Smooth muscle cell (in vitro differentiated cells): ENCODE data around the gene METTL21A. TPM values are rescaled to one million over a fixed set of nuclear protein-coding genes. Genes with fewer than 3 reads are reported as not detected.

ENCODE experiments used
- DNase-seq: peaks from one replicate; lab custom pipeline; 2025; ENCODE audit not compliant: unreplicated experiment; lab: John Stamatoyannopoulos, UW
- H2AFZ ChIP-seq: fragments of 200-600 bp; sonication (generic); 2 replicates; pipeline ENCODE4 v1.6.0; 2016; ENCODE audit warnings: antibody characterized with exemption, low read depth, mild to moderate bottlenecking
- H3F3A ChIP-seq: fragments of 200-600 bp; sonication (generic); 2 replicates; pipeline ENCODE4 v1.6.0; 2017; ENCODE audit warnings: antibody characterized with exemption, low read depth
- H3K27ac ChIP-seq: fragments of 200-600 bp; sonication (generic); 2 replicates; pipeline ENCODE4 v1.5.1; 2016; ENCODE audit warnings: low read depth, mild to moderate bottlenecking
- H3K27me3 ChIP-seq: fragments of 200-600 bp; sonication (generic); 2 replicates; pipeline ENCODE4 v1.6.1; 2016; ENCODE audit warnings: low read depth, mild to moderate bottlenecking
- H3K36me3 ChIP-seq: fragments of 200-600 bp; sonication (generic); 2 replicates; pipeline ENCODE4 v1.5.1; 2016; ENCODE audit warnings: low read depth
- H3K4me1 ChIP-seq: fragments of 200-600 bp; sonication (generic); 2 replicates; pipeline ENCODE4 v1.5.1; 2016; ENCODE audit warnings: low read depth
- H3K4me2 ChIP-seq: fragments of 200-600 bp; sonication (generic); 2 replicates; pipeline ENCODE4 v1.6.0; 2016; ENCODE audit warnings: mild to moderate bottlenecking
- H3K4me3 ChIP-seq: fragments of 200-600 bp; sonication (generic); 2 replicates; pipeline ENCODE4 v1.5.1; 2016; ENCODE audit warnings: mild to moderate bottlenecking
- H3K79me2 ChIP-seq: fragments of 200-600 bp; sonication (generic); 2 replicates; pipeline ENCODE4 v1.6.0; 2016; ENCODE audit warnings: low read depth, mild to moderate bottlenecking
- H3K9ac ChIP-seq: fragments of 200-600 bp; sonication (generic); 2 replicates; pipeline ENCODE4 v1.6.0; 2016; ENCODE audit warnings: low read depth
- H3K9me3 ChIP-seq: fragments of 200-600 bp; sonication (generic); replicated peaks from 2 replicates; pipeline ENCODE4 v1.5.1; 2016; ENCODE audit warnings: low read depth
- H4K20me1 ChIP-seq: fragments of 200-600 bp; sonication (generic); 2 replicates; pipeline ENCODE4 v1.6.0; 2016; ENCODE audit warnings: low read depth
- CTCF ChIP-seq: fragments of 200-600 bp; sonication (generic); IDR thresholded peaks from 2 replicates; pipeline ENCODE4 v1.5.1; 2017; ENCODE audit warnings: borderline replicate concordance, mild to moderate bottlenecking, antibody characterized with exemption; ENCODE audit not compliant: insufficient read depth, poor library complexity, severe bottlenecking
- WGBS: methylation state at CpG from one replicate; pipeline ENCODE4 v1.1.7; 2016; ENCODE audit warnings: low lambda C conversion rate; 5-methylcytosine and 5-hydroxymethylcytosine counted together
- polyA plus RNA-seq: library from polyadenylated mRNA; unstranded; fragments of >200 nt; fragmentation: Nextera tagmentation; extraction: Ambion mirVana; gene quantifications from 2 replicates; pipeline ENCODE4 v1.2.1, GENCODE V29; 2016
- total RNA-seq: library from RNA; depleted of rRNA; stranded (reverse); fragments of >200 nt; gene quantifications from 2 replicates; pipeline ENCODE4 v1.2.3, GENCODE V29; 2014

The METTL21A gene
- total and polyA plus RNA-seq, 2 experiments from 2014 or later = 13.0 to 19.6 TPM

- no peak overlapping the region for H3K9ac ChIP-seq
- TF ChIP-seq CTCF = no peak
Measured at GRCh38 chr2:207606829-207607228, 18.4 kb downstream of the METTL21A start.

GRCh38 chr2:207606399-207606798 lies 18.8 kb downstream of the METTL21A start:
- H4K20me1 ChIP-seq = no peaks in the 10 kb centered on the region
- H3K4me1 ChIP-seq = no peaks in the 10 kb centered on the region
- no peak overlapping the region for H3K9ac ChIP-seq
- no peak overlapping the region for H2AFZ ChIP-seq
- no peaks in the 10 kb centered on the region for H3K9me3 ChIP-seq
- no peak overlapping the region for H3K4me3 ChIP-seq
- no peak for TF ChIP-seq CTCF
- 94% methylated on average over 7 of the region's 7 CpGs for WGBS
- H3K4me2 ChIP-seq = no peak overlapping the region
- DNase-seq = no peak
- no peak overlapping the region for H3K27ac ChIP-seq
- H3K27me3 ChIP-seq = no peaks in the 10 kb centered on the region
- H3K36me3 ChIP-seq = no peaks in the 10 kb centered on the region
- H3F3A ChIP-seq = peaks cover 3% of the 10 kb centered on the region
- H3K79me2 ChIP-seq = no peaks in the 10 kb centered on the region

More at GRCh38 chr2:207606829-207607228, 18.4 kb downstream of the METTL21A start:
- Histone ChIP-seq H4K20me1 (no peaks in the 10 kb centered on the region), H3K4me3 (no peak overlapping the region), H3K9me3 (no peaks in the 10 kb centered on the region), H3F3A (peaks cover 3% of the 10 kb centered on the region), H3K4me1 (no peaks in the 10 kb centered on the region), H2AFZ (no peak overlapping the region), H3K79me2 (no peaks in the 10 kb centered on the region), H3K27ac (no peak overlapping the region), H3K27me3 (no peaks in the 10 kb centered on the region), H3K4me2 (no peak overlapping the region), H3K36me3 (no peaks in the 10 kb centered on the region)
- no peak for DNase-seq
- 96% methylated on average over 5 of the region's 5 CpGs for WGBS

GRCh38 chr2:207603486-207603885 lies 21.7 kb downstream of the METTL21A start:
- 77% methylated on average over 2 of the region's 2 CpGs for WGBS

More at GRCh38 chr2:207603486-207603885, 21.7 kb downstream of the METTL21A start:
- Histone ChIP-seq H3K79me2 (peaks cover 2% of the 10 kb centered on the region), H3F3A (peaks cover 3% of the 10 kb centered on the region), H3K27ac (no peak overlapping the region), H3K4me2 (no peak overlapping the region), H3K9me3 (no peaks in the 10 kb centered on the region), H3K9ac (no peak overlapping the region), H3K27me3 (no peaks in the 10 kb centered on the region), H4K20me1 (no peaks in the 10 kb centered on the region), H3K4me1 (no peaks in the 10 kb centered on the region), H3K4me3 (no peak overlapping the region), H2AFZ (no peak overlapping the region), H3K36me3 (no peaks in the 10 kb centered on the region)
- no peak for TF ChIP-seq CTCF
- no peak for DNase-seq
